GM11168 (cell line): Measurements from ENCODE around the gene ZNF474.

Experiments used
- in situ Hi-C: fragments of 300-500 bp; cut with MboI; formaldehyde crosslinking; loops from one replicate; pipeline ENCODE4 v1.12.0; 2022; ENCODE audit warnings: low sequenced_read_pairs; ENCODE audit not compliant: unreplicated experiment

ZNF474 gene

DNA sequence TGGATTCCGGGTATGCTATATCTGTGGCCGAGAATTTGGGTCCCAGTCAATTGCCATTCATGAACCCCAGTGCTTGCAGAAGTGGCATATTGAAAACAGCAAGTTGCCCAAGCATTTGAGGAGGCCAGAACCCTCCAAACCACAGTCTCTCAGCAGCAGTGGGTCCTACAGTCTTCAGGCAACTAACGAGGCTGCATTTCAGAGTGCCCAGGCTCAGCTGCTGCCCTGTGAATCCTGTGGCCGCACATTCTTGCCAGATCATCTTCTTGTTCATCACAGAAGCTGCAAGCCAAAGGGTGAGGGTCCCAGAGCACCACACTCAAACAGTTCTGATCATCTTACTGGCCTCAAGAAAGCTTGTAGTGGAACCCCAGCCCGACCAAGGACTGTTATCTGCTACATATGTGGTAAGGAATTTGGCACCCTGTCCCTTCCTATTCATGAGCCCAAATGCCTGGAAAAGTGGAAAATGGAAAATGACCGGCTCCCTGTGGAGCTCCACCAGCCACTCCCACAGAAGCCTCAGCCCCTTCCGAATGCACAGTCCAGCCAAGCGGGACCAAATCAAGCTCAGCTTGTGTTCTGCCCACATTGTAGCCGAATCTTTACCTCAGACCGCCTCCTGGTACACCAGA is 23.0 kb downstream of the ZNF474 start:
- in situ Hi-C loops, result no loop called here

DNA sequence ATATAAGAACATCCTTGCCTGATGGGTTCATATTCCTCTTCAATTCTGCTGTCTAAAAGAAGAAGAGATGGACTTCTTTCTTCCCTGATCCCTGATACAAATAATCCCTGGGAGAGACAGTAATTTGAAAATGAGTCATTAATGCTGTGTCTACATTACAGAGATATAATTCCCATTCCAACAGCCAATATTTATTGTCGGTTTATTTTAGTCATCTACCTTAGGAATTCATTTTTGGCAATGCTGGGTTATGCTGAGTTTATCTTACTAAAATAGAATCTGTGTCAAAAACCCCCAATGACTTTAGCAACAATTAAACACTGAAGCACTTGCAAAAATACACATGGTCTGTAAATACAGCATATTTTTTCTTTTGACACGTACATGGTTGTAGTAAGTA is 23.9 kb downstream of the ZNF474 start:
- in situ Hi-C loops, result no loop called here

DNA sequence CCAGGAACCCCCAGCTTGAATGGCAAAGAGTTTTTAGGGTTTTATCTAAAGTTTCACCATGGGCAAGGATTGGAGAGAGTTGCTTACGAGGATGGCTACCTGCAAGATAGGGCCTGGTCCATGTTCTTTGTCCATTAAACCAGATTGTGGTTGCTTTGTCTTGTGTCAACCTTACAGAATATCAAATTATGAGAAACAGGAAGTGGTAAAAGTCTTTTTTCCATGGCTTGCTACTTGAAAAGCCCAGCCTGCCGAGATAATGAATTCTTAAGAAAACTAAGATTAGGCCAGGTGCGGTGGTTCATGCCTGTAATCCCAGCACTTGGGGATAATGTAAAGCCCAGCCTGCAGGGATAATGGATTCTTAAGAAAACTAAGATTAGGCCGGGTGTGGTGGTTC is 24.4 kb downstream of the ZNF474 start:
- in situ Hi-C loops, result no loop called here

DNA sequence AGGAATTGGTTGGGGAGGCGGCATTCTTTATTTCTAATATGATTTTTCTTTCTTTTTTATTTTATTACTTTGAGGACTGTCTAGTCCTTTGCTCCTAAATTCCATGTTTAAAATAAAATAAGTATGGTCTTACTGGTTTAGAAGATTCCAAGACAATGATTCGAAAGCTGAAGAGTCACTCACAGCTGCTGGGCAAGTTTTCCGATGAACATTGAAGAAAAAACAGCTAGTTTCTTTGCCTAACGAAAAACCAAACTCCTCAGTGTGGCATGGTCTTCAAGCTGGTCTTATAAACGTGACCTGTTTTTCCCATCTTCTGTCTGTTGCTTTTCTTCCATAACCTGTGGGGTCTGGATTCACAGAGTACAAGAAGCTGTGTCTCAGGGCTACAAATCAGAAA is 25.1 kb downstream of the ZNF474 start:
- in situ Hi-C loops, result no loop called here

DNA sequence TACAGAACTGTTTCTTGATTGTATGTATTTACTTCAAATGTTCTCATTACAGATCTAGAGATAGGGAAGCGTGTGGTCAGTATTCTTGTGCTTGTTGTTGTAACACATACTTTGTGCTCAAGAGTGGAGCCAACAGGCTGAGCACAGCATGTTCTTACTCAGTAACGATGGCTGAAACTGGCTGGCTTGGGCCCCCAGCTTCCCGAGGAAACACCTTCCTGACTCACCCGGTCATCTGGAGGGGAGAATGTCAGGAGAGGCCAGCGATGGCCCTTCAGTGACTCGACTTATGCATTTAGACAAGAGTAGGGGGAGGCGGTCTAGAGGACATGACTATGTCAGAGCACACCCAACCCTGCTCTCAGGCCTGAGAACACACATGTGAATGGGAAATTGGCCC is 25.6 kb downstream of the ZNF474 start:
- in situ Hi-C loops, result no loop called here

DNA sequence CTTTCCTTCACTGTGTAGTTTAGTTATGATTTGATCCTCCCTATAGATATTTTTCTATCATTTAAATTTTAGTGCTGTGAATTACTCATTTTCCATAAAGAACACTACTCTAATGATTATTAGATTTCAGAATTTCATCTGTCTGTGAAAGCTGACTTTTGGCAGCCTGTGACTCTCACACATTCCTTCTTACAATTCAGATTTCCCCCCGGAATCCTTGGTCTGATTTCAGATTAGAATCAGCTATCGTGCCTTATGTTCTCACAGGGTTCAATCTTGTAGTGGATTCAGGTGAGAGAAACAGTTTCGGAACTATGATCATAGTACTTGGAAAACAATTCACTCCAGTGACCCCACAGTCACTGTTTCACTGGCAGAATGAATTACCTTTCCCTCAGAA is 26.2 kb downstream of the ZNF474 start:
- in situ Hi-C loops, result no loop called here

DNA sequence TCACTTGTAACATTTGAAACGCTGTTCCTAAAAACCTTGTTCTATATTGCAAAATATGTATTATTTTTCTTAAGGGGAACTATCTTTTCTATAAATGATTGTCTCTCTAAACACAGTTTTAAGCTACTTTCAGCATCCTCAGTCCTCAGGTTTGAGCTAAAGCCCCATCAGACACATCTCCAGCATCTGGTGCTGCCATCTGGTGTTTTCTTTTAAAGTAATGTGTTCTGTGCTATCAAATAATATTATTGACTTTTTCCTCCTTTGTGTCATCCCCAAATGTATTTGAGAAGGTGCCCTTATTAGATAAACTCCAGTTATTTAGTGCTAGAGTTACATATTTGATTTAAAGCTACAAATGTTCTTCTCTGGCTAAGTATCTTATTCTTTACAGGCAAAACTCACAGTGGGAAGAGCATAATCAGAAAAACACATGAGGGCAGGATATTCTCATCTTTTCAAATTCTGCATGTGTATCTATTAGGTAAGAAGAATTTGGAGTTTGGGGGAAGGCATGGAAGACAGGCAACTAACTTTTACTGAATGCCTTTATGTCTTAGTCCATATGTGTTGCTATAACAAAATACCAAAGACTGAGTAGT is 27.5 kb downstream of the ZNF474 start:
- in situ Hi-C loops, result no loop called here

DNA sequence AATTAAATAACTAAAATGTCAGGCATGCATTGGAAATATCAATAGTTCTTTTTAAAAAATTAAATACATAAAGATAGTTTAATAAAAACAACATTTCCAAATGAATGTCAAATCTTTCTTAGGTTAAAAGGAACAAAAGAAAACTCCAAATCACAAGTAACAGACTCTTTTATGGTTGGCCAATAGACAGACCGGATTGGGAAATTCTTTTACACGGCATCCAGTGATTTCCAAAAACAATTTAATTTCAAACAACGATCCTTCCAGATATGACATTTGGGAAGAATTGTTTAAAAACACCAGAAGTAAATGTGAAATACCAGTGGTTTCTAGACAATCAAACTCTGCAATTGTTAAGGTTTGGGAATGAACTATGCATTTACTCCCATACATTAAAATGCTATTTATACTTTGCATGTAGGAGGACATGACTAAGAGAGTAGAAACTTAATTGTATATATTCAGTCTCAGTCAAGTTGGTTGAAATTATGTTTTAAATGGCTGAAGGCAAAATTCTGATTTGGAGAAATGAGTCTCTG is 32.8 kb downstream of the ZNF474 start:
- in situ Hi-C loops, result no loop called here

DNA sequence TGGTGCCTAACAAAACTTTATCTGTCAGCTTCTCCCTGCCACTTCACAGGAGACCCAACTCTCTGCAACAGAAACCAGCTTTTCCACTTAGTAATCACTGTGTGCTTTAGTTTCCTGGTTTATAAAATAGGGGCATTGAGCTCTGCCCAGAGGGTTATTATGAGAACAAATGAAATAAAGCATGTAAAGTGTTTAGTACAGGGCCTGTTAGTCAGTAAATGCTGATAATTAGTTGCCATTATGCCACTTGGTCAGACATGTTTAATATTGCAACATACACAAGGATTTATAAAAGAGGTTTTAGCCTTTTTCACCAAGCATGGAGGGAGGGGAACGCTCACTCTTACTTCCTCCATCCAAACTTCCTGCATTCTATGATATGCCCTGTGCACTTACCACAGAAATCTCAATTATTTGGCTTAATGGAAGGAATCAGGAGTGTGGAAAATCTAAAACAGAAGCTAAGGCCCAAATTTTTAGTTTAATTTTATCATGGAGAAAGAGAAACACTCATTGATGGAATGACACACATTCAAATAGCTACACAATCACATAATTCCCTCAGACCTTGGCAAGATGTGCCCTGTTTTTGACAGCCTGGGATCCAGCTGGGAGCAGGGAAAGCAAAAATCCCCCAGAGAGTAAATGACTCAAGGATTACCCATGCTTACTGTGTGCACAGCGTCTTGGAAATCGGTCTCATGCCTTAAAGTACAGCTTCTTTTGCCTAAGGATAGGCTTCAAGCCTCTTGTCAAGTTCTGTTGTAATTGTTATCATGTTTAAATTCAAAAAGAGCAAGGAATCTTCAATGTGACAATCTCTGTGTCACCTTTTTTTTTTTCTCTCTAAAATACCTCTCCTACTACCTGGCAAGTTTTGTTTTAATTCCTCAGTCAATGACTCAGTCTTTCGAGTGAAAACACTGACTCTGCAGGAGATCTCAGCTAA is 34.0 kb downstream of the ZNF474 start:
- in situ Hi-C loops, result no loop called here

DNA sequence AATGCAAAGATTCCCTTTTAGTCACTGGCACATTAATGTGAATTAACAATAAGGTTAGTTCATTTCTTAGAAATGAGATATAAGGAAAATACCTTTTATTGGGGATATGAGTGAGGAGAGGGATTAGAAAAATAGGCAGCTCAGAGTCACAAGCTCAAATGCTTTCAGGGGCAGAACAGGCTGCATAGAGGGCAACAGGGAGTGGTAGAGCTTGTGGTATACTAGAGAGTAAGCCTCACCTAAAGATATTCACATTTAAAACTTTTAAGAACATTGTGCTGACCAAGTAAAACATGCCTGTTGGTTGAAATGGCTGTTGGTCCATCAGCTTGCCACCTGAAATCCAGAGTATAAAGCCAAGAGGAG is 34.7 kb downstream of the ZNF474 start:
- in situ Hi-C loops, result no loop called here

DNA sequence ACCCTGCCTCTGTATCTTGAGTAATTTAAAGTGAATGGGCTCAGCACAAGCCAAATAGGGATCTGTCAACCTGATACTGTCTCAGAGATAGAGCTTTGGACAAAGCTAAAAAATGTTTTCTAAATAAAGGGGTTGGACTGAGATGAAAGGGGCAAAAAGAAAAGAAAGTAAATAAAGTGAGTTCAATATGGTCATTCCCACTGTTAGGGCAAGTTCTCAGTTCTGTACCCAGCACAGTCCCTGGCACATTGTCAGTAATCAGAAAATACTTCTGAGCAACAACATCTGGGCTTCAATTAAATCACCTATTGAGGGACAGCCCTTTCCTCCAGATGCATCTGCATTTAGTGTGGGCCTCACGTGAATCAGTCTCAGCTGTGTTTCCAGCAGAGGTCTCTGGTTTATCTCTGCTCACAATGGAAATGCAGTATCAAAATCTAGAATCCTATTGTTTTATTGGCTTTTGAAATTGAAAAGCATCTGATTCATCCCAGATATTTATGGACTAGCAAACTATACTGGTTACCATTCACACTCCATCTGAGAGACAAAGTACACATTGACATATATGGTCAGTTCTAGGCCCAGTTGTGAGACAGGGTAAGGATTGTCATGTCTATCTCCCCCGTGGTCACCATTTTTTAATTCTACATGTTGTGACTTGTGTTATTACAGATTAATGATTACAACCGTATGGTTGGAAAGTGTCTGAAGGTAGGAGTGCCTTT is 35.6 kb downstream of the ZNF474 start:
- in situ Hi-C loops, result no loop called here

DNA sequence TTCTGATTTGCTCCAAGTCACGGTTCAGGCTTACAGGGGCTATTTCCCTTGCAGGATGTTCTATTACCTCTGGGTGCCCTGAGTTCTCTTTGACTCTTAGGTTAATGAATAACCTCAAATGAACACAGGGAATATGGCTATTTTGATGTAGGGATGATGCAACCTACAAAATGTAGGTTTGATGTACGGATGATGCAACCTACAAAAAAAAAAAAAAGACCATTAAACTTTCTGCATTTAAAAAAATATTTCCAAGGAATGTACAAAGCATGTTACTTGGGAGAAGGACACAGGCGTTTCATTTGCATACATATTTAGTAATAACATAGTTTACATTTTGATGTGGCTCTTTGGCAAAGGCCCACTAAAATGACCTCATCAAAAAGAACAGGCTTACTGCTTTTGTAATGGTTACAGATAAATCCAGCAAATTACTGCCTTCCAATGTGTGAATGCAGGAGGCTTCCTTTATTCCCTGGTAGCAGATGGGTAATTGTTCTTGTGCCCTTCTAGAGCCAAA is 36.3 kb downstream of the ZNF474 start:
- in situ Hi-C loops, result no loop called here

DNA sequence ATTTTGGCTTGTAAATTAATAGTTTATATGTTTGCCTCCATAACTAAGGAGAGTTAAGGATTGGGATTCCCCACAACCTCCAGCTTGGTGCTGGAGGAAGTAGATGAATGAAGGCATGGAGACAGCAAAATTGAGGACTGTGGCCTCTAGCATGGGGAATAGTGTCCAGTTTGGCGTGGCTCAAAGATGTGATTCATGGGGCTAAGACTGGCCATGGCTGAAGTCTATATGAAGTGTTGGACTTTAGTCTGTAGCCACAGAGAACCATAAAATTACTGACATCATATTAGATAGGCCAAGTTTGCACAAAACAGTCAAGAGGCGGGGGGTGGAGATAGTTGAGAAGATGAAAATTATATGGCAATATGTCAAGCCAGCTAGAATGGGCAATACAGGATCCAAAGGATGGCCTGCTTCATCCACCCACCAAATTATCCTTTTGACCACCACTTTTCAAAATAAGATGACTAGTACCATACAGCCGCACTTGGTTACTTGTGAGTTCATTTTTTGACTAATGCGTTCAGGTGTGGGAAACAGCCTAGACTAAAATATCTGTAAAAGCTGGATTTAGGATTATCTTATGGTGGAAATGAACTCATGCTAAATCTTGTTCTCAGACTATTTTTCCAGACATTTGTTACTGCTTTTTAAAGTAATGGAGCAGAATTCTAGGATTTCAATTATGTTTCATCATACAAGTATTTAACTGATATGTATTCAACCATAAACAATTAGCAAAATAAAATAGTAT is 40.2 kb downstream of the ZNF474 start:
- in situ Hi-C loops, result no loop called here

DNA sequence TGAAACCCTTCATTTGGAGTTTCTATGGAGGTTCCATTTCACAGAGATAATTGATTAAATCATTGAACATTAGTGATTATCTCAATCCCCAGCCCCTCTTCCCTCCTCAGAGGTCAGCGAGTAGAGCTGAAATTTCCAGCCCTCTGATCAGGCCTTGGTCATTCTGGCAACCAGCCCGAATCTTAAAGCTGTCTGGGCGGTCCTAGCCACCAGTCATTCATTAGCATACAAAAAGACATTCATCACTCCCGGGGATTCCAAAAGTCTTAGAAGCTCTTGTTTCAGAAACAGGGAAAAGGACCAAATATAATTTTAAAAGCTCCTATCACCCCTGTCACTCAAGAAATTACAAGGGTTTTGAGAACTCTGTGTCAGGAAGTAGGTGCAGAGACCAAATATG is 41.3 kb downstream of the ZNF474 start:
- in situ Hi-C loops, result no loop called here

DNA sequence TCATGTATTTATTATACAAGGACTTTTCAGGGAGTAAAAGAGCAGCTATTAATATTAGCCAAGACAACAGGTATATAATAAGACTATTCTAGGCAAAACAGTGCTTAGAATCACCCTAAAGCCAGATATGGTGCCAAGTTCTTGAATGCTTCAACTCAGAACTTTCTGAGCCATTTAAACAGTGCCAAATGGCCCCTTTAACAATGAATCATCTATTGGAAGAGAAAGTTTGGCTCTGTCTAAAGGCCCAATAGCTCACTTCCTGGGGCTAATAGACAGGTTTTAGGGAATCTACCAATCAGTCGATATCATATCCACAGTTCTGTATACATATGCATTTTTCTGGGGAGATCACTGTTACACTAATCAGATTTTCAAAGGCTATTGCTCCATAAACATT is 42.9 kb downstream of the ZNF474 start:
- in situ Hi-C loops, result no loop called here

DNA sequence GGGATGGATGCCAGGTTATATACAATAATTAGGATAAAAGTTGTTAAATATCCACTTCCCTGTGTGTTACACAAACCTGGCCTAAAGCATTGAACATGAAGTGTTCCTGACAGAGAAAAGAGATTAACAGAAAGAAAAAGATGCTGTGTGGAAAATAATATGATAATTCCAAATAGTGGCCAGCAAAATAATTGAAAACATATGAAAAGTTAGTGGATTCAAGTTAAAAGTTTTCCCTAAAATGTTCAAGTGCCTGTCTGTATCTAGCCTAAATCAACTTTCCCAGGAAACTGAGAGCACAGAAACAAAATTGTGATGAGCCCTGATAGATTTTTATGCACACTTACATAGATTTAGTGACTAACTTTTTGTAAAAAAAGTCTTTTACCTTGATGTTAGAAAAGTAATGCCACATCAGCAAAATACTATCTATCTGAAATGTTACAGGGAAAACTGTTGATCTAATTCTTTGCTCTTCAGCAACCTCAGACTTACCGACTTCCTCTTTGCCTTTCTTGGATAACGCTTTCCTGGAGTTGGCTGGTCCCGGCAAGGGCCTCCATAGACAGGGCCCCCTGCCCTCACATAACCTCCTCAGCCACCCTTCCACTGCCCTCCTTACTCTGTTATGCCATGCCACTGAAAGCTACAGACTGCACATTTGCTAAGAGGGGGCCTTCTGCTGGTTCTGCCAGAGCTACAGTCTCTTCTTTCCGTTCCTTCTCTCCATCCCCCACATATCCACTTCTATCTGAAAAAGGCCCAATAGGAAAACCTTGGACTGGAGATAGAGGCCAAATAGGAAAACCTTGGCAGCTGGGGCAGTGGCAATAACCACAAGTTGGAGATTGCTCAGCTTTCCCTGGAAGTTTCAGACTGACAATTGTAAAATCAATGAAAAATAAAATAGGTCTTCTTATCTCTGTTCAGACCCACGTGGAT is 44.4 kb downstream of the ZNF474 start:
- in situ Hi-C loops, result no loop called here

DNA sequence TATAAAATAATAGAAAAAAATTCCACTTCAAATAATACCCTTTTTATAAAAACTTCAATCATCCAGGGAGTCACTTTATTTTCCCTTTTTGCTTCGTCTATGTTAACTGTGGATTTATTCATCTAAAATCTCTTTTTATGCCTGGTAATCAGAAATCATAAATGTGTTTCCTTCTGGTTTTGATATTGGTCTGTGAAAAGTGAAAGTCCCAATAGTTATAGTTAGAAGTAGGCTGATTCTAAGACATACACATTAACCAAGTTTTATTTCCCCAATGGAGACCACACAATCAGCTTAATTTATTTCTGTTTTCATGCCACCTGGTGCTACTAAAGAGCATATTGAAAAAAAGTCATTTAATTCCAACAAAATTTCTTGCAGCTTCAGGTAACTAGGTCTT is 45.7 kb downstream of the ZNF474 start:
- in situ Hi-C loops, result no loop called here

DNA sequence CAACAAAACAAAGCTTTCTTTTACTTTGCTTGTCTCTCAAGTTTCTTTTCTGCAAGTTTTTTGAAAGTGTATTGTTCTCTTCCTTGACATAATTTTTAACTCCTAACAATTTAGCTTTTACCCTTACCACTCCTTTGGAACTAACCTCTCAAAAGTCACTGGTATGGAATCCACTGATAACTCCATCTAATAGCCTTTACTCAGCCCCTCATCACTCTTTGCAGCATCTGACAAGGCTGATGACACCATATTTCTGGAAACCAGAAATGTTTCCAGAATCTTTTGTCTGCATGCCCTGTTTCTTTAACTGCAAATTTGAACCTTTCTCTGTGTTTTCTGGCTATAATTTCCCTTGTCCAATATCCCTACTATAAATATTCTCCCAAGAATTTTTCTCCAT is 46.5 kb downstream of the ZNF474 start:
- in situ Hi-C loops, result no loop called here

DNA sequence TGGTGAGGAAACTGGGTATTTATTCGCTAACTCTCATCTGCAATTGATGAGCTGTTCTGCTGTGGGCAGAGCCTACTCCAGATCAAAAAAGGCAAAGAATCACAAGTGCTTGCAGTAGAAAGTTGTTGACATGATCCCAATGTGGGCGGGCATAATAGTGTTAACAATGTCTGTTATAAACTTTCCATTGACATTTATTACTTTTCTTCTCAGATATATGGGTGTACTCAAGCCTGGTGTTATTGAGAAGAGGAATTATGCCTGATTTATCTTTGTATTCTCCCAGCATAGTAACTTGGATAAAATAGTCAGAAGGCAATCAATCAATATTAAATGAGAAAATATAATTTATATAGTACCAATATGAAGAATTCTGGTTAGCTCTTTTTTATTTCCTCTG is 47.8 kb downstream of the ZNF474 start:
- in situ Hi-C loops, result no loop called here
